ENCODE results near the gene TOPAZ1. TPM values are rescaled to one million over a fixed set of nuclear protein-coding genes. Genes with fewer than 3 reads are reported as not detected.

The TOPAZ1 gene
- total RNA-seq, 4 donors from 2014 or later, result not detected

DNA sequence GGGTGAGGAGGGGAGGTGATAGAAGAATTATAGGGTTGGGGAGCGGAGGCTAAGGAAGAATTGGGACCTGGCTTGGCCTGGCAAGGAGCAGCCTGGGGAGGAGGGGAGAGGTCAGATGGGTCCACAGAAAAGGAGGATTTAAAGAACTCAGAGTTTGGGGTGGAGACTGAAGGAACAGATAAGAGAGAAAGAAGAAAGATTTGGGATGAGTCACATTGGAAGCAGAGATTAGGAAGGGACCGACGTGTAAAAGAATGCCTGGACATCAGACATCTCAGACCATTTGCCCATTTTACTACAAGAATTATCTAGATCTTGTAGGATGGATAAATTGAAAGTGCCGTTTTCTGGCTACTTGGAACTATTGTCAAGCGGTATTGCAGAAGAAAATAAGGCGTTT lies 107.3 kb downstream of the TOPAZ1 start:
- 83% methylated on average over 6 of the region's 6 CpGs for WGBS
- DNase-seq (ENCODE audit: low spot score in 2 of 2), result no peak
- TF ChIP-seq CTCF (IDR thresholded peaks at IDR 0.05), result no peak
- TF ChIP-seq POLR2AphosphoS5 (IDR thresholded peaks at IDR 0.05), result no peak
- no peak for TF ChIP-seq POLR2A (IDR thresholded peaks at IDR 0.05)
- TF ChIP-seq EP300 (IDR thresholded peaks at IDR 0.05), result no peak
- no peaks in the 10 kb centered on the region for H3K36me3 ChIP-seq
- H3K27me3 ChIP-seq, result no peaks in the 10 kb centered on the region
- H3K9me3 ChIP-seq, result no peaks in the 10 kb centered on the region
- no peak overlapping the region for H3K27ac ChIP-seq
- H3K4me1 ChIP-seq, result peaks cover 7% of the 10 kb centered on the region
- no peak overlapping the region for H3K4me3 ChIP-seq

GRCh38 chr3:44353355-44353924 lies 111.8 kb downstream of the TOPAZ1 start:
- H3K4me1 ChIP-seq, result peaks cover 13% of the 10 kb centered on the region
- 95% methylated on average over 1 of the region's 1 CpG for WGBS
- no peak overlapping the region for H3K4me3 ChIP-seq
- no peak for DNase-seq (ENCODE audit: low spot score in 2 of 2)
- H3K27me3 ChIP-seq, result no peaks in the 10 kb centered on the region
- no peak overlapping the region for H3K27ac ChIP-seq
- TF ChIP-seq CTCF (IDR thresholded peaks at IDR 0.05), result no peak
- no peak for TF ChIP-seq POLR2AphosphoS5 (IDR thresholded peaks at IDR 0.05)
- TF ChIP-seq POLR2A (IDR thresholded peaks at IDR 0.05), result no peak
- TF ChIP-seq EP300 (IDR thresholded peaks at IDR 0.05), result no peak
- no peaks in the 10 kb centered on the region for H3K9me3 ChIP-seq
- H3K36me3 ChIP-seq, result peaks cover 7% of the 10 kb centered on the region

- no peaks in the 10 kb centered on the region for H3K9me3 ChIP-seq
- H3K27ac ChIP-seq, result no peak overlapping the region
- peaks cover 13% of the 10 kb centered on the region for H3K4me1 ChIP-seq
- WGBS, result 16% methylated on average over 2 of the region's 2 CpGs
- no peak for DNase-seq (ENCODE audit: low spot score in 2 of 2)
- H3K27me3 ChIP-seq, result no peaks in the 10 kb centered on the region
- TF ChIP-seq EP300 (IDR thresholded peaks at IDR 0.05) (no peak), POLR2AphosphoS5 (IDR thresholded peaks at IDR 0.05) (no peak), POLR2A (IDR thresholded peaks at IDR 0.05) (no peak), CTCF (IDR thresholded peaks at IDR 0.05) (no peak)
- no peak overlapping the region for H3K4me3 ChIP-seq
- peaks cover 14% of the 10 kb centered on the region for H3K36me3 ChIP-seq
Observed at GRCh38 chr3:44355362-44356033, 113.8 kb downstream of the TOPAZ1 start.

GRCh38 chr3:44359146-44359751 lies 117.6 kb downstream of the TOPAZ1 start:
- peaks cover 13% of the 10 kb centered on the region for H3K4me1 ChIP-seq
- TF ChIP-seq POLR2A (IDR thresholded peaks at IDR 0.05) (no peak), POLR2AphosphoS5 (IDR thresholded peaks at IDR 0.05) (no peak), EP300 (IDR thresholded peaks at IDR 0.05) (no peak), CTCF (IDR thresholded peaks at IDR 0.05) (no peak)
- H3K27ac ChIP-seq, result no peak overlapping the region
- no peak for DNase-seq (ENCODE audit: low spot score in 2 of 2)
- no peak overlapping the region for H3K4me3 ChIP-seq
- H3K27me3 ChIP-seq, result no peaks in the 10 kb centered on the region
- H3K36me3 ChIP-seq, result peaks cover 18% of the 10 kb centered on the region
- 72% methylated on average over 3 of the region's 3 CpGs for WGBS
- no peaks in the 10 kb centered on the region for H3K9me3 ChIP-seq

DNA sequence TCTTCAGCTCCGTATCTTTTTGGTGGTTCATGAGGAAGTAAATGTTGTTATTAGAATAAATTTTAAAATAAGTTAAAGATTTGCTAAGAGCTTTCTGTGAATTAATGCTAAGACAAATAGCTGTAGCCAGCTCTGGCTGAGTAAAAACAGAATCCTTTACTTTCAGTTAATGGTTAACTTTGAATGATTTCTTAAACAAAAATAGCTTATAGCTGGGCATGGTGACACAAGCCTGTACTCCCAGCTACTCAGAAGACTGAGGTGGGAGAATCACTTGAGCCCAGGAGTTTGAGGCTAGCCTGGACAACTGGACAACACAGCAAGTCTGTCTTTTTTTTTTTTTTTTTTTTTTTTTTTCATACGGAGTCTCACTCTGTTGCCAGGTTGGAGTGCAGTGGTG lies 121.9 kb downstream of the TOPAZ1 start:
- Histone ChIP-seq H3K4me1 (no peaks in the 10 kb centered on the region), H3K9me3 (no peaks in the 10 kb centered on the region), H3K36me3 (peaks cover 14% of the 10 kb centered on the region), H3K27me3 (no peaks in the 10 kb centered on the region), H3K27ac (no peak overlapping the region), H3K4me3 (no peak overlapping the region)
- DNase-seq (ENCODE audit: low spot score in 2 of 2), result no peak
- TF ChIP-seq CTCF (IDR thresholded peaks at IDR 0.05), result no peak
- no peak for TF ChIP-seq EP300 (IDR thresholded peaks at IDR 0.05)
- no peak for TF ChIP-seq POLR2AphosphoS5 (IDR thresholded peaks at IDR 0.05)
- no peak for TF ChIP-seq POLR2A (IDR thresholded peaks at IDR 0.05)
- WGBS, result 82% methylated on average over 2 of the region's 2 CpGs

All from suprapubic skin (tissue), 4 donors.